ENCODE results near the gene TIRAP.

GRCh38 chr11:126267650-126268049, 15.2 kb upstream of the TIRAP start:
- TF ChIP-seq, protein P1, sequence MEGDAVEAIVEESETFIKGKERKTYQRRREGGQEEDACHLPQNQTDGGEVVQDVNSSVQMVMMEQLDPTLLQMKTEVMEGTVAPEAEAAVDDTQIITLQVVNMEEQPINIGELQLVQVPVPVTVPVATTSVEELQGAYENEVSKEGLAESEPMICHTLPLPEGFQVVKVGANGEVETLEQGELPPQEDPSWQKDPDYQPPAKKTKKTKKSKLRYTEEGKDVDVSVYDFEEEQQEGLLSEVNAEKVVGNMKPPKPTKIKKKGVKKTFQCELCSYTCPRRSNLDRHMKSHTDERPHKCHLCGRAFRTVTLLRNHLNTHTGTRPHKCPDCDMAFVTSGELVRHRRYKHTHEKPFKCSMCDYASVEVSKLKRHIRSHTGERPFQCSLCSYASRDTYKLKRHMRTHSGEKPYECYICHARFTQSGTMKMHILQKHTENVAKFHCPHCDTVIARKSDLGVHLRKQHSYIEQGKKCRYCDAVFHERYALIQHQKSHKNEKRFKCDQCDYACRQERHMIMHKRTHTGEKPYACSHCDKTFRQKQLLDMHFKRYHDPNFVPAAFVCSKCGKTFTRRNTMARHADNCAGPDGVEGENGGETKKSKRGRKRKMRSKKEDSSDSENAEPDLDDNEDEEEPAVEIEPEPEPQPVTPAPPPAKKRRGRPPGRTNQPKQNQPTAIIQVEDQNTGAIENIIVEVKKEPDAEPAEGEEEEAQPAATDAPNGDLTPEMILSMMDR (IDR thresholded peaks at IDR 0.05 in 4 of 5, conservative IDR thresholded peaks at IDR 0.05 in 1 of 5), result no peak
- no peak for TF ChIP-seq POLR2A (IDR thresholded peaks at IDR 0.05)

Measured in gastrocnemius medialis (tissue), 4 donors.